Measurements from ENCODE around the gene CELF4. TPM values are rescaled to one million over a fixed set of nuclear protein-coding genes. Genes with fewer than 3 reads are reported as not detected.

CELF4 gene
- total RNA-seq, 1 donor from 2014 or later: 0.44 TPM

DNA sequence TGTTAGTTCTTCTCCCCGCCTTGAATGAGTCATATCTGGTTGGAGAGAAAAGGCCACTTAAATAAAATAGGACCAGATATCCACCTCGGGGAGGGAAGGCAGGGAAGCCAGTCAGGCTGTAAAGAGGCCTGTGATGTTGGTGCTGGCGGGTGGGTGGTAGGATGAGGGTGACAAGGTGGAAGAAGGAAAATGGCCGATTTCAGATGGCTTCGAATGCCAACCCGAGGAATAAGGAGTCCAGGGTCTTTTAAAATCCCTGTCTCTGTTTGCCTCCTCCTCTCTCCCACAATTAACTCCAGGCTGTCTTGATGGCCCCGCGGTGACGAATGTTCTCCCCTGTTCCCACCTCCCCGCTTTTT lies 41.5 kb downstream of the CELF4 start:
- no peaks in the 10 kb centered on the region for H3K36me3 Mint-ChIP-seq (ENCODE audit: low read depth, unreplicated experiment)
- peaks cover 15% of the 10 kb centered on the region for H3K27me3 Mint-ChIP-seq (ENCODE audit: unreplicated experiment)
- no peaks in the 10 kb centered on the region for H3K9me3 Mint-ChIP-seq (ENCODE audit: unreplicated experiment)
- peaks cover 29% of the 10 kb centered on the region for H3K4me1 Mint-ChIP-seq (ENCODE audit: unreplicated experiment)
- no peak for DNase-seq (ENCODE audit: low spot score)
- no peak overlapping the region for H3K4me3 Mint-ChIP-seq (ENCODE audit: unreplicated experiment)
- TF ChIP-seq, protein P1, sequence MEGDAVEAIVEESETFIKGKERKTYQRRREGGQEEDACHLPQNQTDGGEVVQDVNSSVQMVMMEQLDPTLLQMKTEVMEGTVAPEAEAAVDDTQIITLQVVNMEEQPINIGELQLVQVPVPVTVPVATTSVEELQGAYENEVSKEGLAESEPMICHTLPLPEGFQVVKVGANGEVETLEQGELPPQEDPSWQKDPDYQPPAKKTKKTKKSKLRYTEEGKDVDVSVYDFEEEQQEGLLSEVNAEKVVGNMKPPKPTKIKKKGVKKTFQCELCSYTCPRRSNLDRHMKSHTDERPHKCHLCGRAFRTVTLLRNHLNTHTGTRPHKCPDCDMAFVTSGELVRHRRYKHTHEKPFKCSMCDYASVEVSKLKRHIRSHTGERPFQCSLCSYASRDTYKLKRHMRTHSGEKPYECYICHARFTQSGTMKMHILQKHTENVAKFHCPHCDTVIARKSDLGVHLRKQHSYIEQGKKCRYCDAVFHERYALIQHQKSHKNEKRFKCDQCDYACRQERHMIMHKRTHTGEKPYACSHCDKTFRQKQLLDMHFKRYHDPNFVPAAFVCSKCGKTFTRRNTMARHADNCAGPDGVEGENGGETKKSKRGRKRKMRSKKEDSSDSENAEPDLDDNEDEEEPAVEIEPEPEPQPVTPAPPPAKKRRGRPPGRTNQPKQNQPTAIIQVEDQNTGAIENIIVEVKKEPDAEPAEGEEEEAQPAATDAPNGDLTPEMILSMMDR (IDR thresholded peaks at IDR 0.05; ENCODE audit: unreplicated experiment): no peak
- H3K27ac Mint-ChIP-seq (ENCODE audit: unreplicated experiment): no peak overlapping the region

DNA sequence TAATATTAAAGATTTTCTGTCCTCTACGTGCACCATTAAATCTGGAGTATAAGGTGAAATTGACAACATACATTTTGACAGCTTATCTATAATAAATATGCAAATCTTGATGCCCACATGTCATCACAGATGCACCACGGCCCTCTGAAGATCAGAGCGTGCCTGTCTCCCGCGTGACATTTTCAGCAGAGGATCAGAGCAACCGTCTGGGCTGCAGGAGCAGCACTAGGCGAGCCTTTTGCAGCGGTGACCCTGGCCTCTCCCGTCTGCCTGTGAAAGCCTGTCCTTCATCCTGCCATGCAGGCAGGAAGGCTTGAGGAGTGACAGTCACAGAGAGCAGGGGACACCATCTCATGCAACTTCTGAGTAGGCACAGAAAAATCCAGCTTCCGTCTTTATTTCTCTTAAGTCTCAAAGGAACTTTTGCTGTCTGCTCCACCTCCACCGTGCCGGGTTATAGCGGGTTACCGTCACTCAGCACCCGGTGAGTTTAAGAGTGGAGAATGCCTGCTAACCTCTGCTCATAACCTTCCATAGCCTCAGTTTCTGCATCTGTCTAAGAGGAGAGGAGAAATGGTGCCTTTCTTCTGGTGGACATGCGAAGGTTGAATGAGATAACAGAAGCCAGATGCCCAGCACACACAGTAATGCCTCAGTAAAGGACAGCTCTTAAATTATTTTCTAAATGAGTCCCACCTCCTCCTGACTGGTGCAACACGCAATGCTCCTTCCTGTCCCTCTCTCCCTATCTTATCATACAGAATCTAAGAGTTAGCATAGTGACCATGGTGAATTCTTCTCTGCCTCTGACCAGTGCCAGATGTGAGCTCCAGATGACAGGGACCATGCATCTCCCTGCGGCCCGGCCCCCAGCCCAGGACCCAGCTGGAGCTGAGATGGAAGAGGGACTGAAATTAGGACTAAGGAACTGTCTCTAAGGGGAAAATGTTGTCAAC lies 43.8 kb downstream of the CELF4 start:
- Mint-ChIP-seq H3K4me1 (ENCODE audit: unreplicated experiment) (peaks cover 18% of the 10 kb centered on the region), H3K9me3 (ENCODE audit: unreplicated experiment) (no peaks in the 10 kb centered on the region), H3K27me3 (ENCODE audit: unreplicated experiment) (peaks cover 15% of the 10 kb centered on the region), H3K36me3 (ENCODE audit: low read depth, unreplicated experiment) (no peaks in the 10 kb centered on the region), H3K4me3 (ENCODE audit: unreplicated experiment) (no peak overlapping the region), H3K27ac (ENCODE audit: unreplicated experiment) (no peak overlapping the region)
- TF ChIP-seq, protein P1 (IDR thresholded peaks at IDR 0.05; ENCODE audit: unreplicated experiment): no peak
- no peak for DNase-seq (ENCODE audit: low spot score)

DNA sequence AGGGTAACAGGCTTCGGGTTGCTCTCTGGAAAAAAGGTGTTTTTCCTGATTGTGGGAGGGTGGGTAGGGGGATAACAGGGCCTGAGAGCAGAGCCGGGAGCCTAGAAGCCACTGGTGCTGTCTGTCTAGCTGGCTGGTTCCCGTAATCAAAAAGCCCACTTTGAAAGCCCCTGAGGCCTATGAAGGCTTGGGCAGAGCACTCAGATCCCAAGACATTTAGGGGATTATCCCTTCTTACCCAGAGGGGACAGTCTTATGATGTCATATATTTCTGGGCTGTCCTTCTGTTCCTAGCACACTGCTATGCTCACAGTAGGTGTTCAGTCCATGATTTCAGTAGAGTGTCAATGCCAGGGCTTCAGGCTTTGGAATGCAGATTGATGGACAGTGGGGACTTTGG lies 45.1 kb downstream of the CELF4 start:
- Mint-ChIP-seq H3K27ac (ENCODE audit: unreplicated experiment) (no peak overlapping the region), H3K4me3 (ENCODE audit: unreplicated experiment) (no peak overlapping the region), H3K9me3 (ENCODE audit: unreplicated experiment) (no peaks in the 10 kb centered on the region), H3K4me1 (ENCODE audit: unreplicated experiment) (peaks cover 11% of the 10 kb centered on the region), H3K36me3 (ENCODE audit: low read depth, unreplicated experiment) (no peaks in the 10 kb centered on the region), H3K27me3 (ENCODE audit: unreplicated experiment) (peaks cover 15% of the 10 kb centered on the region)
- TF ChIP-seq, protein P1 (IDR thresholded peaks at IDR 0.05; ENCODE audit: unreplicated experiment): no peak
- DNase-seq (ENCODE audit: low spot score): no peak

DNA sequence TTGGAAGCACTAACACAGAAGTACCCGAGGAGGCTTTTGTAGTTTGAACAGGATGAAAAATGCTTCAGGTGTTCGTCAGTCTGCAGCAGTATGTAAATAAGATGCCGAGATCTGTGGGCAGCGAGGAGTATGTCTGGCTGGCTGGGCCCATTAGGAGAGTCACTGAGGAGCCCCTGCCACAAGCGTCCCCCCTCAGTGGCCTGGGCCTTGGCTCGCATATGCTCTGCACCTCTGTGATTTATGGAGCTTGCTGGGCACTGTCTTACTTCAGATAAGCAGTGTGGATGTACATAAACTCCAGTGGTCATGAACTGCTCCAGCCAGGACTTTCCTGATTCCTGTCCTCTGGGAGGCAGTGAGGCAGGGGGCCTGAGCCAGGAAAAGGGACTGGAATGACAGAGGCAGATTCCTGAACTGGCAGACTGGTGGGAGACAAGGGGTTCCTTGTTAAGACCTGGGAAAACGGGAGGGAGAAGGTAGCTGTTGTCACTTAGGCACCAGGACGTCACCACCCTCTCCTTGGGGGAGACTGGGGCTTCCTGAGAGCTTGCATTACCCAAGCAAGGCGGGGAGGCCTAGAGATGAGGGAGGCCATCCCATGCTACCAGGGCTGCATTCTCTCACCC lies 46.0 kb downstream of the CELF4 start:
- H3K36me3 Mint-ChIP-seq (ENCODE audit: low read depth, unreplicated experiment): no peaks in the 10 kb centered on the region
- no peak overlapping the region for H3K27ac Mint-ChIP-seq (ENCODE audit: unreplicated experiment)
- no peak for DNase-seq (ENCODE audit: low spot score)
- peaks cover 5% of the 10 kb centered on the region for H3K4me1 Mint-ChIP-seq (ENCODE audit: unreplicated experiment)
- TF ChIP-seq, protein P1 (IDR thresholded peaks at IDR 0.05; ENCODE audit: unreplicated experiment): no peak
- peaks cover 15% of the 10 kb centered on the region for H3K27me3 Mint-ChIP-seq (ENCODE audit: unreplicated experiment)
- H3K4me3 Mint-ChIP-seq (ENCODE audit: unreplicated experiment): no peak overlapping the region
- H3K9me3 Mint-ChIP-seq (ENCODE audit: unreplicated experiment): no peaks in the 10 kb centered on the region

DNA sequence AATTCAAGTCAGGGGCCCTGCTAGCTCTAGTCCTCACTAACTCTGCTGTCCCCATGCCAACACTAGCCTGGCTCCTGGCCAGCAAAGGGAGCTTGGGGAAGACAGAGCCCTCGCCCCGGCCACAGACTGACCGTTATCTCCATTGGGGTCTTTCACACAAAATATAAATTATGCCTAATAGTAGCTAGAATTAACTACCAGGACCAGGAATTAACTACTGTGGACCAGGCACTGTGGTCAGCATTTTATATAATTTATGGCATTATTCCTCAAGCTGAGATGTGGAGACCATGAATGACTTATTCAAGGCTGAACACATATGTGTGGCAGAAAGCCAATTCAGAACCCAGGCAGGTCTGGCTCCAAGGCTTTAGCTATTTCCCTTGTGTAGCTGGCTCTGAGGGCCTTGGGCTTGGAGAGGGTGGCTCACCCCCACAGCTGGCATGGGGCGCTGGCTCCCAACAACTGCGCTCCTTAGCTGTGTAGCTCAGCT lies 49.2 kb downstream of the CELF4 start:
- no peaks in the 10 kb centered on the region for H3K9me3 Mint-ChIP-seq (ENCODE audit: unreplicated experiment)
- H3K27me3 Mint-ChIP-seq (ENCODE audit: unreplicated experiment): peaks cover 8% of the 10 kb centered on the region
- TF ChIP-seq, protein P1 (IDR thresholded peaks at IDR 0.05; ENCODE audit: unreplicated experiment): no peak
- no peak overlapping the region for H3K4me3 Mint-ChIP-seq (ENCODE audit: unreplicated experiment)
- no peak overlapping the region for H3K27ac Mint-ChIP-seq (ENCODE audit: unreplicated experiment)
- H3K4me1 Mint-ChIP-seq (ENCODE audit: unreplicated experiment): no peaks in the 10 kb centered on the region
- no peak for DNase-seq (ENCODE audit: low spot score)
- peaks cover 10% of the 10 kb centered on the region for H3K36me3 Mint-ChIP-seq (ENCODE audit: low read depth, unreplicated experiment)

Measured in endothelial cell (in vitro differentiated cells).